GM18508 (cell line): Measurements from ENCODE around the gene EPHB2.

Source experiments
- ATAC-seq: cut with Tn5 transposase; IDR thresholded peaks from one replicate; pipeline ENCODE4 v1.9.1; 2021; ENCODE audit warnings: moderate number of reproducible peaks; ENCODE audit not compliant: insufficient read depth, unreplicated experiment

Gene EPHB2

GRCh38 chr1:22775478-22775877 lies 64.8 kb downstream of the EPHB2 start:
- no peak for ATAC-seq

- no peak for ATAC-seq
Measured at GRCh38 chr1:22776035-22776613, 65.5 kb downstream of the EPHB2 start.

GRCh38 chr1:22777388-22778057 lies 66.9 kb downstream of the EPHB2 start:
- ATAC-seq, result no peak

- ATAC-seq, result no peak
Measured at GRCh38 chr1:22778408-22778807, 67.8 kb downstream of the EPHB2 start.

- no peak for ATAC-seq
Measured at GRCh38 chr1:22778862-22779520, 68.4 kb downstream of the EPHB2 start.

- no peak for ATAC-seq
Measured at GRCh38 chr1:22780696-22781095, 70.1 kb downstream of the EPHB2 start.

- ATAC-seq, result no peak
Measured at GRCh38 chr1:22781483-22781882, 70.8 kb downstream of the EPHB2 start.

- no peak for ATAC-seq
Measured at GRCh38 chr1:22782406-22782805, 71.8 kb downstream of the EPHB2 start.

- ATAC-seq, result no peak
Measured at GRCh38 chr1:22784317-22784716, 73.7 kb downstream of the EPHB2 start.

GRCh38 chr1:22784737-22785136 lies 74.1 kb downstream of the EPHB2 start:
- no peak for ATAC-seq

GRCh38 chr1:22786101-22786500 lies 75.5 kb downstream of the EPHB2 start:
- ATAC-seq, result no peak

- ATAC-seq, result no peak
Measured at GRCh38 chr1:22786719-22787489, 76.3 kb downstream of the EPHB2 start.

GRCh38 chr1:22787636-22788035 lies 77.0 kb downstream of the EPHB2 start:
- no peak for ATAC-seq

- ATAC-seq, result no peak
Measured at GRCh38 chr1:22788254-22788661, 77.6 kb downstream of the EPHB2 start.

GRCh38 chr1:22789356-22789994 lies 78.8 kb downstream of the EPHB2 start:
- ATAC-seq, result no peak

GRCh38 chr1:22790232-22791008 lies 79.8 kb downstream of the EPHB2 start:
- ATAC-seq, result no peak

- no peak for ATAC-seq
Measured at GRCh38 chr1:22791831-22792347, 81.2 kb downstream of the EPHB2 start.

- ATAC-seq, result no peak
Measured at GRCh38 chr1:22792396-22793160, 81.9 kb downstream of the EPHB2 start.

GRCh38 chr1:22793647-22794046 lies 83.0 kb downstream of the EPHB2 start:
- no peak for ATAC-seq
